Endothelial cell of umbilical vein (primary cell): Measurements from ENCODE around the gene TBC1D9. TPM values are rescaled to one million over a fixed set of nuclear protein-coding genes. Genes with fewer than 3 reads are reported as not detected.

Experiments used
- BruUV-seq: library from RNA; stranded (reverse); fragments of 400-500 nt; replicated peaks from 2 replicates; lab custom pipeline; 2021; lab: Mats Ljungman, UMichigan
- CTCF ChIA-PET: fragments of 300-600, 350-600 bp; sonication (Branson Sonifier 250); formaldehyde crosslinking; loops from one replicate; lab custom pipeline; 2021; ENCODE audit warnings: antibody characterized with exemption, inconsistent platforms; lab: Charles Lee
- POLR2A ChIA-PET: fragments of 300-600, 350-600 bp; sonication (Branson Sonifier 250); formaldehyde crosslinking; loops from one replicate; lab custom pipeline; 2021; ENCODE audit warnings: antibody characterized with exemption, inconsistent platforms; lab: Charles Lee
- DNase-seq: peaks from one replicate; pipeline ENCODE4 v3.0.0-alpha.2; 2011; ENCODE audit warnings: low read depth, low spot score
- FAIRE-seq: peaks from 2 replicates; lab custom pipeline; 2011; peaks lifted over from hg19 to GRCh38; lab: Jason Lieb, UNC
- H2AFZ ChIP-seq: 2 replicates; pipeline ENCODE4 v1.6.0; 2012; ENCODE audit warnings: low read depth, low read length, control low read depth, inconsistent platforms
- H3K27ac ChIP-seq: 2 replicates; pipeline ENCODE4 v1.5.1; 2011; ENCODE audit warnings: low read depth, mild to moderate bottlenecking, control low read depth, low read length, moderate library complexity; ENCODE audit not compliant: insufficient read depth
- H3K27me3 ChIP-seq, 2 experiments: 2 replicates each; pipeline versions ENCODE4 v1.6.0 to v1.6.1; 2011; ENCODE audit warnings: low read length in 2 of 2, mixed read lengths in 1 of 2; ENCODE audit not compliant: control insufficient read depth in 2 of 2, insufficient read depth in 2 of 2
- H3K36me3 ChIP-seq, 2 experiments: 2 replicates in 1 of 2; 3 replicates in 1 of 2; pipeline ENCODE4 v1.5.1; 2011; ENCODE audit warnings: low read length in 2 of 2, mild to moderate bottlenecking in 1 of 2, moderate library complexity in 1 of 2; ENCODE audit not compliant: control insufficient read depth in 2 of 2, insufficient read depth in 2 of 2; ENCODE audit errors: extremely low read depth in 1 of 2
- H3K4me1 ChIP-seq: 3 replicates; pipeline ENCODE4 v1.5.1; 2011; ENCODE audit warnings: mild to moderate bottlenecking, low read length; ENCODE audit not compliant: control insufficient read depth, insufficient read depth; ENCODE audit errors: extremely low read depth
- H3K4me2 ChIP-seq: 2 replicates; pipeline ENCODE4 v1.6.1; 2011; ENCODE audit warnings: low read length, control low read depth, mixed read lengths; ENCODE audit not compliant: insufficient read depth
- H3K4me3 ChIP-seq, 3 experiments: fragments of 200-600 bp in 1 of 3; sonication (generic), shearing (Covaris generic) in 1 of 3; replicated peaks in 1 of 3; 2 replicates each; pipeline ENCODE4 v1.5.1; 2011 to 2016; ENCODE audit warnings: control low read depth in 3 of 3, low read length in 3 of 3, mild to moderate bottlenecking in 2 of 3, inconsistent platforms in 1 of 3, low read depth in 1 of 3, moderate library complexity in 1 of 3; ENCODE audit not compliant: insufficient read depth in 1 of 3
- H3K79me2 ChIP-seq: 2 replicates; pipeline ENCODE4 v1.6.0; 2012; ENCODE audit warnings: low read length, inconsistent platforms; ENCODE audit not compliant: control insufficient read depth, insufficient read depth
- H3K9ac ChIP-seq: replicated peaks from 2 replicates; pipeline ENCODE3; 2011; ENCODE audit warnings: low read length, control low read depth; ENCODE audit not compliant: insufficient read depth; ENCODE audit errors: extremely low read depth
- H3K9me1 ChIP-seq: replicated peaks from 3 replicates; pipeline ENCODE4 v1.6.0; 2011; ENCODE audit warnings: mild to moderate bottlenecking, low read length; ENCODE audit not compliant: control insufficient read depth, insufficient read depth; ENCODE audit errors: extremely low read depth
- H3K9me3 ChIP-seq: replicated peaks from 2 replicates; pipeline ENCODE4 v1.5.1; 2012; ENCODE audit warnings: low read length, inconsistent platforms; ENCODE audit not compliant: control insufficient read depth, insufficient read depth
- H4K20me1 ChIP-seq: replicated peaks from 2 replicates; pipeline ENCODE3; 2011; ENCODE audit warnings: mild to moderate bottlenecking, low read length; ENCODE audit not compliant: control insufficient read depth, insufficient read depth; ENCODE audit errors: extremely low read depth
- CTCF ChIP-seq, 2 donors: IDR thresholded peaks; 1 replicate in 1 of 2; 2 replicates in 1 of 2; pipeline ENCODE4 v1.5.1; 2011; ENCODE audit warnings: low read length in 2 of 2, mild to moderate bottlenecking in 2 of 2, moderate library complexity in 2 of 2, control low read depth in 1 of 2, inconsistent platforms in 1 of 2, low read depth in 1 of 2; ENCODE audit not compliant: insufficient read depth in 1 of 2; ENCODE audit errors: extremely low read depth in 1 of 2
- EZH2 ChIP-seq: IDR thresholded peaks from 2 replicates; pipeline ENCODE4 v1.6.1; 2012; ENCODE audit warnings: borderline replicate concordance, low read depth, mild to moderate bottlenecking, moderate library complexity, low read length, inconsistent platforms; ENCODE audit not compliant: severe bottlenecking
- FOS ChIP-seq: IDR thresholded peaks from 2 replicates; pipeline ENCODE4 v1.6.1; 2011; ENCODE audit warnings: mild to moderate bottlenecking, low read length, moderate library complexity, borderline replicate concordance; ENCODE audit not compliant: insufficient read depth
- GATA2 ChIP-seq: IDR thresholded peaks from 2 replicates; pipeline ENCODE4 v1.7.0; 2011; ENCODE audit warnings: low read depth, mild to moderate bottlenecking, moderate library complexity, mixed read lengths, low read length; ENCODE audit not compliant: insufficient read length, insufficient read depth
- JUN ChIP-seq: IDR thresholded peaks from 2 replicates; pipeline ENCODE4 v1.6.1; 2011; ENCODE audit warnings: borderline replicate concordance, low read depth; ENCODE audit not compliant: insufficient read length, insufficient read depth
- MAX ChIP-seq: IDR thresholded peaks from 2 replicates; pipeline ENCODE4 v1.6.1; 2011; ENCODE audit not compliant: insufficient read depth, insufficient read length
- MYC ChIP-seq: IDR thresholded peaks from one replicate; pipeline ENCODE4 v1.6.1; 2011; ENCODE audit warnings: mild to moderate bottlenecking, low read depth, low read length
- POLR2A ChIP-seq: IDR thresholded peaks from 2 replicates; pipeline ENCODE4 v1.6.1; 2012; ENCODE audit warnings: low read depth, mild to moderate bottlenecking, control low read depth, low read length
- POLR2AphosphoS5 ChIP-seq: IDR thresholded peaks from 2 replicates; pipeline ENCODE4 v1.6.1; 2012; ENCODE audit warnings: low read depth, mild to moderate bottlenecking, control low read depth, low read length, moderate library complexity; ENCODE audit not compliant: insufficient read depth
- dilution Hi-C: fragments of 300-500 bp; cut with MboI; formaldehyde crosslinking; loops from one replicate; pipeline ENCODE4 v1.15.0; 2019; ENCODE audit warnings: low sequenced_read_pairs; ENCODE audit not compliant: extremely low pct_ligation_motif_present
- intact Hi-C: fragments of 100-400 bp; cut with micrococcal nuclease; formaldehyde crosslinking; loops from one replicate; pipeline ENCODE4 v1.10.0; 2022
- polyA plus RNA-seq, 4 experiments: library from polyadenylated mRNA; depleted of rRNA in 3 of 4; stranded (reverse) in 3 of 4; unstranded in 1 of 4; fragments of >200 nt; gene quantifications; 2 replicates each; pipeline versions ENCODE4 v1.2.1 to v1.2.3, GENCODE V29; 2011 to 2012; ENCODE audit warnings: missing spikeins in 1 of 4
- total RNA-seq: library from RNA; stranded (reverse); gene quantifications from 2 replicates; pipeline ENCODE4 v1.2.3, GENCODE V29; 2021

TBC1D9 gene
- total and polyA plus RNA-seq, 2 donors (not counting 3 experiments of a cell fraction or from before 2014, with no cell fraction given), result 21.7 to 45.3 TPM

- FAIRE-seq, result no peak
- no peaks in the 10 kb centered on the region for H3K9me1 ChIP-seq
- no peak overlapping the region for H3K9ac ChIP-seq
- no peak for DNase-seq
- dilution Hi-C loops (no loop called here), intact Hi-C loops (no loop called here)
- H3K36me3 ChIP-seq, result no peaks in the 10 kb centered on the region
- no peak overlapping the region for H3K27ac ChIP-seq
- H3K4me3 ChIP-seq, result no peak overlapping the region
- TF ChIP-seq GATA2 (no peak), FOS (no peak), MYC (no peak), POLR2A (no peak), CTCF (IDR thresholded peaks at IDR 0.05; ENCODE audit: extremely low read depth in 1 of 2, insufficient read depth in 1 of 2, low read depth in 1 of 2, low read length in 2 of 2) (no peak)
- no peaks in the 10 kb centered on the region for H3K79me2 ChIP-seq
- peaks cover 0 to 4% of the 10 kb centered on the region in 2 experiments for H3K27me3 ChIP-seq
- no peak overlapping the region for H2AFZ ChIP-seq
- CTCF ChIA-PET, result no interaction called here
- H4K20me1 ChIP-seq, result no peaks in the 10 kb centered on the region
- H3K4me1 ChIP-seq, result no peaks in the 10 kb centered on the region
- BruUV-seq, result no TSS peak
- POLR2A ChIA-PET, result no interaction called here
- H3K4me2 ChIP-seq, result no peak overlapping the region
- H3K9me3 ChIP-seq, result no peaks in the 10 kb centered on the region
These were observed 34.0 kb upstream of the TBC1D9 start for GRCh38 chr4:140790171-140790570.

- intact Hi-C loops, result no loop called here
These were observed 33.6 kb upstream of the TBC1D9 start for GRCh38 chr4:140789759-140790158.

More at GRCh38 chr4:140789759-140790158, 33.6 kb upstream of the TBC1D9 start:
- Histone ChIP-seq H3K9me3 (no peaks in the 10 kb centered on the region), H2AFZ (no peak overlapping the region), H3K9me1 (no peaks in the 10 kb centered on the region), H3K36me3 (no peaks in the 10 kb centered on the region), H3K4me2 (no peak overlapping the region), H3K79me2 (no peaks in the 10 kb centered on the region), H4K20me1 (no peaks in the 10 kb centered on the region), H3K4me3 (no peak overlapping the region), H3K9ac (no peak overlapping the region), H3K27ac (no peak overlapping the region), H3K27me3 (peaks cover 0 to 4% of the 10 kb centered on the region in 2 experiments), H3K4me1 (no peaks in the 10 kb centered on the region)
- no TSS peak for BruUV-seq
- dilution Hi-C loops, result no loop called here
- DNase-seq, result no peak
- POLR2A ChIA-PET, result no interaction called here
- CTCF ChIA-PET, result no interaction called here
- no peak for FAIRE-seq
- TF ChIP-seq CTCF (IDR thresholded peaks at IDR 0.05; ENCODE audit: extremely low read depth in 1 of 2, insufficient read depth in 1 of 2, low read depth in 1 of 2, low read length in 2 of 2), result no peak
- no peak for TF ChIP-seq MYC
- TF ChIP-seq EZH2, result no peak
- no peak for TF ChIP-seq FOS
- TF ChIP-seq JUN, result no peak
- no peak for TF ChIP-seq POLR2A
- TF ChIP-seq POLR2AphosphoS5, result no peak
- no peak for TF ChIP-seq MAX
- no peak for TF ChIP-seq GATA2
